ENCODE data around the gene CPAMD8.

GRCh38 chr19:16861834-16862233, 164.8 kb downstream of the CPAMD8 start:
- TF ChIP-seq CTCF (IDR thresholded peaks at IDR 0.05): no peak
- TF ChIP-seq POLR2A (IDR thresholded peaks at IDR 0.05): no peak

Data from heart left ventricle (tissue), 13 donors.